RWPE2 (cell line): Measurements from ENCODE around the gene DNAJB14.

Experiments used
- ATAC-seq: fragments of 200-7000 bp; cut with Tn5 transposase; 3 replicates; pipeline ENCODE4 v1.9.1; 2021; ENCODE audit warnings: low read depth
- DNase-seq: peaks from one replicate; pipeline ENCODE4 v3.0.0-alpha.2; 2020; ENCODE audit warnings: low spot score
- H3K27ac ChIP-seq: fragments of 450-650 bp; 2 replicates; pipeline ENCODE4 v1.5.1; 2017; ENCODE audit warnings: mild to moderate bottlenecking; ENCODE audit not compliant: poor library complexity, severe bottlenecking
- H3K27me3 ChIP-seq: fragments of 250-450 bp; sonication (Bioruptor Pico); 2 replicates; pipeline ENCODE4 v1.5.1; 2021; ENCODE audit warnings: mild to moderate bottlenecking, moderate library complexity; ENCODE audit not compliant: insufficient read depth, poor library complexity, severe bottlenecking
- H3K36me3 ChIP-seq: fragments of 250-450 bp; sonication (Bioruptor Pico); 2 replicates; pipeline ENCODE4 v1.5.1; 2020; ENCODE audit warnings: low read depth, mild to moderate bottlenecking, moderate library complexity
- H3K4me1 ChIP-seq: fragments of 250-450 bp; sonication (Bioruptor Pico); 2 replicates; pipeline ENCODE4 v1.5.1; 2021; ENCODE audit warnings: mild to moderate bottlenecking, moderate library complexity; ENCODE audit not compliant: insufficient read depth, poor library complexity, severe bottlenecking
- H3K4me3 ChIP-seq: fragments of 250-450 bp; sonication (Bioruptor Pico); 2 replicates; pipeline ENCODE4 v1.5.1; 2021; ENCODE audit warnings: mild to moderate bottlenecking, moderate library complexity; ENCODE audit not compliant: severe bottlenecking
- H3K9me3 ChIP-seq: fragments of 250-450 bp; sonication (Bioruptor Pico); 2 replicates; pipeline ENCODE4 v1.5.1; 2021; ENCODE audit warnings: mild to moderate bottlenecking, moderate library complexity; ENCODE audit not compliant: severe bottlenecking
- TF ChIP-seq, protein P1 (sequence below): fragments of 450-650 bp; IDR thresholded peaks from one replicate; pipeline ENCODE4 v1.5.1; 2017; ENCODE audit warnings: mild to moderate bottlenecking, moderate library complexity; ENCODE audit not compliant: poor library complexity, severe bottlenecking

The DNAJB14 gene

DNA sequence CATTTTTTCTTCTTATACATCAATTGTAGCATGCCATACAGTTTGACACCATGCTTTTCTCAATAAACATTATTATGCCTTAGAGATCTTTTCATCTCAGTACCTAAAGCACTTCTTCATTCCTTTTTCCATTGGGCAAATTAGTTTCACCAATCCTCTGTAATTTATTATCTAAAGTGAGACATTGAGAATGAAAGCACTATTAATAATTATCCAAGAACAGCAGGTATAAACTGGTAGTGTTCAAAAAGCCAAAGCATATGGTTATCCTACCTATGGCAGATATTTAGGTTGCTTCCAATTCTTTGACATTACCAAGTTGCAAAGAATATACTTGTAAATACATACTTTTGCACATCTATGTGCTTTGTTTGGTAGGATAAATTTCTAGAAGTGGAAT is 67.8 kb downstream of the DNAJB14 start:
- no peaks in the 10 kb centered on the region for H3K4me1 ChIP-seq
- no peaks in the 10 kb centered on the region for H3K27me3 ChIP-seq
- H3K27ac ChIP-seq: no peak overlapping the region
- no peak for DNase-seq
- no peak for ATAC-seq
- peaks cover 57% of the 10 kb centered on the region for H3K36me3 ChIP-seq
- H3K4me3 ChIP-seq: no peak overlapping the region
- TF ChIP-seq, protein P1, sequence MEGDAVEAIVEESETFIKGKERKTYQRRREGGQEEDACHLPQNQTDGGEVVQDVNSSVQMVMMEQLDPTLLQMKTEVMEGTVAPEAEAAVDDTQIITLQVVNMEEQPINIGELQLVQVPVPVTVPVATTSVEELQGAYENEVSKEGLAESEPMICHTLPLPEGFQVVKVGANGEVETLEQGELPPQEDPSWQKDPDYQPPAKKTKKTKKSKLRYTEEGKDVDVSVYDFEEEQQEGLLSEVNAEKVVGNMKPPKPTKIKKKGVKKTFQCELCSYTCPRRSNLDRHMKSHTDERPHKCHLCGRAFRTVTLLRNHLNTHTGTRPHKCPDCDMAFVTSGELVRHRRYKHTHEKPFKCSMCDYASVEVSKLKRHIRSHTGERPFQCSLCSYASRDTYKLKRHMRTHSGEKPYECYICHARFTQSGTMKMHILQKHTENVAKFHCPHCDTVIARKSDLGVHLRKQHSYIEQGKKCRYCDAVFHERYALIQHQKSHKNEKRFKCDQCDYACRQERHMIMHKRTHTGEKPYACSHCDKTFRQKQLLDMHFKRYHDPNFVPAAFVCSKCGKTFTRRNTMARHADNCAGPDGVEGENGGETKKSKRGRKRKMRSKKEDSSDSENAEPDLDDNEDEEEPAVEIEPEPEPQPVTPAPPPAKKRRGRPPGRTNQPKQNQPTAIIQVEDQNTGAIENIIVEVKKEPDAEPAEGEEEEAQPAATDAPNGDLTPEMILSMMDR: no peak
- no peaks in the 10 kb centered on the region for H3K9me3 ChIP-seq

GRCh38 chr4:99876946-99877345 is 69.5 kb downstream of the DNAJB14 start:
- no peaks in the 10 kb centered on the region for H3K27me3 ChIP-seq
- no peaks in the 10 kb centered on the region for H3K9me3 ChIP-seq
- ATAC-seq (no peak), DNase-seq (no peak)
- TF ChIP-seq, protein P1: no peak
- no peak overlapping the region for H3K27ac ChIP-seq
- H3K36me3 ChIP-seq: peaks cover 40% of the 10 kb centered on the region
- no peak overlapping the region for H3K4me3 ChIP-seq
- H3K4me1 ChIP-seq: no peaks in the 10 kb centered on the region

GRCh38 chr4:99875071-99875470 is 71.3 kb downstream of the DNAJB14 start:
- Histone ChIP-seq H3K4me3 (no peak overlapping the region), H3K4me1 (no peaks in the 10 kb centered on the region), H3K27me3 (no peaks in the 10 kb centered on the region), H3K27ac (no peak overlapping the region), H3K36me3 (peaks cover 22% of the 10 kb centered on the region), H3K9me3 (no peaks in the 10 kb centered on the region)
- ATAC-seq (no peak), DNase-seq (no peak)
- TF ChIP-seq, protein P1: no peak

DNA sequence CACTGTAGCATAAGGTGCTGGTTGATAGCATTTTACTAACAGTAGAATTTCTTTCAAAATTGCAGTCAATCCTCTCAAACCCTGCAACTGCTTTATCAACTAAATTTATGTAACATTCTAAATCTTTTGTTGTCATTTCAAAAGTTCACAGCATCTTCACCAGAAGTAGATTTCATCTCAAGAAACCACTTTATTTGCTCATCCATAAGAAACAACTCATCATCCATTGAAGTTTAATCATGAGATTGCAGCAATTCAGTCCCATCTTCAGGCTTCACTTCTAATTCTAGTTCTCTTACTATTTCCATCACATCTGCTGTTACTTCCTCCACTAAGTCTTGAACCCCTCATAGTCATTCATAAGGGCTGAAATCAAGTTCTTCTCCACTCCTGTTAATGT is 73.8 kb downstream of the DNAJB14 start:
- ATAC-seq: no peak

DNA sequence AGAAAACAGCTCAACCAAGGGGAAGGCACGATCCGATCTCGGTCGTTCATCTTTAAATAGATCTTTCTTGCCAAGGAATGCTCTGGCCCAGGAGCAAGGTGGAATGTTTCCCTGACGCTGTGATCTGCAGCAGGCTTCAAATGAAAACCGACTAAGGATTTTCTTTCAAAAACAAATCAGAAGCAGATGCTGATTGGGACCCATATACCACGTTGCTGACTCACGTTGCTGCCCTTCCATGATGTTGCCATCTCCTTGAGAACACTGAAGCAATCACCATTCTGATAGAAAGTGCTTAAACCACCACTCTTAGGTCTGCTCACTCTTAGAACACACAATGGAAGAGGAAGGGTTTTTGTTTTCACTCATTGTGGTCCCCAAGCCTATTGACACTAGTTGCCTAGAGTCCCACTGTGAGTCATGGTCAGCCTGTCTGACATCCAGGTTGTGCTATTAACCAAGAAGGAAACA is 78.3 kb downstream of the DNAJB14 start:
- Histone ChIP-seq H3K9me3 (no peaks in the 10 kb centered on the region), H3K4me3 (no peak overlapping the region), H3K27me3 (no peaks in the 10 kb centered on the region), H3K36me3 (peaks cover 39% of the 10 kb centered on the region), H3K27ac (no peak overlapping the region), H3K4me1 (peaks cover 4% of the 10 kb centered on the region)
- ATAC-seq (no peak), DNase-seq (no peak)
- TF ChIP-seq, protein P1: no peak

More for the DNA sequence above, 73.8 kb downstream of the DNAJB14 start:
- H3K9me3 ChIP-seq: no peaks in the 10 kb centered on the region
- no peak overlapping the region for H3K4me3 ChIP-seq
- no peak for DNase-seq
- H3K4me1 ChIP-seq: no peaks in the 10 kb centered on the region
- peaks cover 15% of the 10 kb centered on the region for H3K36me3 ChIP-seq
- H3K27ac ChIP-seq: no peak overlapping the region
- no peaks in the 10 kb centered on the region for H3K27me3 ChIP-seq
- TF ChIP-seq, protein P1: no peak
